Activated T-cell treated with anti-CD3 and anti-CD28 coated beads for 24 hours (primary cell): ENCODE results near the gene HORMAD2.
"Not testable (repeated sequence)": the region's sequence is repeated elsewhere in the genome, so short reads cannot be mapped to it uniquely, and the experiment has no call there.

ENCODE experiments used
- DNase-seq: peaks from one replicate; pipeline ENCODE4 v3.0.0-alpha.2; 2020; ENCODE audit warnings: low read depth

HORMAD2 gene

DNA sequence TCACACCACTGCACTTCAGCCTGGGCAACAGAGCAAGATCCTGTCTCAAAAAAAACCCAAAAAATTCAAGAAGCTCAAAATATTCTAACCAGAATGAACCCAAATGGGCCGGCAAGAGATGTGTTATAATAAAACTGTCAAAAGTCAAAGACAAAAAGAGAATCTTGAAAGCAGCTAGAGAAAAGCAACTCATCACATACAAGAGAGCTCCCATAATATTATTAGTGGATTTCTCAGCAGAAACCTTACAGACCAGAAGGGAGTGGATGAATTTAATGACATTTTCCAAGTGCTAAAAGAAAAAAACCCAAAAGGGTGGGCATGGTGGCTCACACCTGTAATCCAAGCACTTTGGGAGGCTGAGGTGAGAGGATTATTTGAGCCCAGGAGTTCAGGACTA, 22.9 kb upstream of the HORMAD2 start:
- no peak for DNase-seq

- DNase-seq, result not testable (repeated sequence)
Observed at GRCh38 chr22:30059346-30060020, 20.8 kb upstream of the HORMAD2 start.

- DNase-seq, result not testable (repeated sequence)
Observed at GRCh38 chr22:30061094-30061493, 19.2 kb upstream of the HORMAD2 start.

DNA sequence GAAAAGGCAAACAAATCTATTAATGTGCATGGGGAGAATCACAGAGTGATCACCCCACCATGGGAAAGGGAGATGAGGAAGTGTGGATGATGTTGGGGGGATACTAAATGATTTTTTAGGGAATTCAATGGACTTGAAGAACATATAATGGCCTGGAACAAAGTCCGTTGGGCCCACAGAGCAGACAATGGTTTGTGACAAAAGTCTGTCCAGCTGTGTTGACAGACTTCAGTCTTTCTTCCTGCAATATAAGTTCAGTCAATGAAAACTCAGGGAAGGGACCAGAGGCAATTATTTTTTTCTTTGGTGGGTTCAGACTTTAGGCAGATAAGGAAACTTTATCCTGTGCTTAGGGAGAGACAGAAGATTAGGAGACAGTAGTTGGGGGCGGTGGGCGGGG, 18.0 kb upstream of the HORMAD2 start:
- DNase-seq, result no peak

DNA sequence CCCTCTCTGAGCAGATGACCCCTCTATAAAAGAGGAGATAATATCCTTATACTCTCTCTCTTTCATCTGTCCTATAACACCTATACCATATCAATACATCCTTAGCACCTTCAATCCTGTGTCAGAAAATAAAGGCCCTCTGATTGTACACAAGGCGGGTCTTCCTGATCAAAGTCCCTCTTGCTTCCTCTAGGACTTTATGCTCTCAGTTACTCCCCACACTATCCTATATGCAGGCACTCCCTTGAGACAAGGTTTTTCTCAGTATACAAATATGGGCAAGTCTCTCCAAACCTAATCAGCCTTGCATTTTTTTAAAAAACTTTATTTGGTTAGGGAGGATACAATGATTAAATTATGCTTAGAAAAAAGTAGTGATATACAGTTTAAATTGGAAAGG, 17.3 kb upstream of the HORMAD2 start:
- no peak for DNase-seq

DNA sequence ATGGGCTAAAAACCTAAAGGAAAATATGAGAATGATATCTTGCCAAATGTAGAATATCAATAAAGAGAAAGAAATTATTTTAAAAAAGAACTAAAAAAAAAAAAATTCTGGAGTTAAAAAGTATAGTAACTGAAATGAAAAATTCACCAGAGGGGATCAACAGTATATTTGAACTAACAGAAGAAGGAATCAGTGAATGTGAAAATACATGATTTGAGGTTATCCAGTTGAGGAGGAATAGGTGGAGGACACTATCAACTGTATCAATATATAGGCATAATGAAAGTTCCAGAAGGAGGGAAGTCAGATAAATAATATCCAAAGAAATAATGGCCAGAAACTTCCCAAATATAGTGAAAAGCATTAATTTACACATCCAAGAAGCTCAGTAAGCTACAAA, 16.1 kb upstream of the HORMAD2 start:
- DNase-seq, result no peak

GRCh38 chr22:30073743-30074142, 6.5 kb upstream of the HORMAD2 start:
- no peak for DNase-seq

GRCh38 chr22:30074147-30074546, 6.1 kb upstream of the HORMAD2 start:
- no peak for DNase-seq

- no peak for DNase-seq
Observed at GRCh38 chr22:30074994-30075393, 5.3 kb upstream of the HORMAD2 start.

- no peak for DNase-seq
Observed at GRCh38 chr22:30077279-30077880, 2.9 kb upstream of the HORMAD2 start.

GRCh38 chr22:30078320-30079311, 1.6 kb upstream of the HORMAD2 start:
- DNase-seq, result no peak

DNA sequence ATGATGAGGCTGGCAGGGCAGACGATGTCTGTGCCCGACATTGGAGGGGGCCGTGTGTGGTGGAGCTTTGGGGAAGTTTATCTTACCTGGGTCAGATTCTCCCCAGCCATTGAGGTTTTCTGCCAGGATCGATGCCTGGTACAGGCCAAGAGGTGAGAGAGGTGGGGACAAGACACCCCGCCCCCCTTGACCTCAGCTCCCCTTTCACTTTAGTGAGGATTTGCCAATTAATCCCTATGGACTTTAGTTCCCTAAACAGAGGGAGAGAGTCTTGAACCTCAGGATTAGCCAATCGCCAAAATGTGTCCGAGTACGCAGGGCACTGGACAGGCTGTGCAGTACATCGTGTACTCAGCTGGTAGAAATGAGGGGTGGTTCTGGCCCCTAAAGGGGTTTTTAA, 541 bp downstream of the HORMAD2 start:
- DNase-seq, result no peak

DNA sequence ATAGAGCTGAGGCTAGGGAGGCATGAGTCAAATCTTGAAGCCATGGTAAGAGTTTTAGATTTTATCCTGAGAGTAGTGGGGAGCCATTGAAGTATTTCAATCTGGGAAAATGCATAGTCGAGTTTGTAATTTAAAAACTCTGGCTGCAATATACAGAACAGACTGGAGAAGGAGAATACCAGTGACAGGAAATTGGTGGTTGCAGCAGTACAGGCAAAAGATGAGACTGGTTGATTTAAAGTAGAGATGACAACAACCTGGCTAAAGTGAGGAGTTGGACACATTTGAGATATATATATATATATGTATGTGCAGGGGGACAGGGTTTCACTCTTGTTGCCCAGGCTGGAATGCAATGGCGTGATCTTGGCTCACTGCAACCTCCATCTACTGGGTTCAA, 6.2 kb downstream of the HORMAD2 start:
- no peak for DNase-seq

DNA sequence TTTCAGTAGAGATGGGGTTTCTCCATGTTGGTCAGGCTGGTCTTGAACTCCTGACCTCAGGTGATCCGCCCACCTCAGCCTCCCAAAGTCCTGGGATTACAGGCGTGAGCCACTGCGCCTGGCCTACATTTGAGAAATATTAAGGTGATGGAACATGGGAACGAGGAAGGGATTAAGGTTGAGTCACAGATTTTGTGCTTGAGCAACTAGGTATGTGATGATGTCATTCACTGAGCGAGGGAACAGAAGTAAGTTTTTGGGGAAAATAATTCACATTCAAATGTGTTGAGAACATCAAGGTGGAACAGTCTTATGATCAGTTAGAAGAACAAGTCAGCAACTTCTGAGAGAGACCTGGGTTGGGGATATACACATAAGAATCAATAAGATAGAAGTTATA, 6.8 kb downstream of the HORMAD2 start:
- not testable (repeated sequence) for DNase-seq

GRCh38 chr22:30087611-30088010, 7.3 kb downstream of the HORMAD2 start:
- no peak for DNase-seq

GRCh38 chr22:30088468-30088867, 8.2 kb downstream of the HORMAD2 start:
- DNase-seq, result no peak

DNA sequence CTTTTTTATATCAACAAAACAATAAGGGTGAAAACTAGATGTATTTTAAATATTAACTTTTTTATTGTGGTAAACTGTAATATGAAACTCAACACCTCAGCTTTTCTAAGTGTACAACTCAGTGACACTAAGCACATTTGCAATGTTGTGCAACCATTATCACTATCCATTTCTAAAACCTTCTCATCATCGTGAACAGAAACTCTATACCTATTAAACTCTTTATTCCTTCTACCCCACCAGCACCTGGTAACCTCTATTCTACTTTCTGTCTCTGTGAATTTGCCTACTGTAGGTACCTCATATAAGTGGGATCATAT, 9.4 kb downstream of the HORMAD2 start:
- DNase-seq, result no peak

- DNase-seq, result no peak
Observed at GRCh38 chr22:30092686-30093085, 12.4 kb downstream of the HORMAD2 start.

GRCh38 chr22:30094804-30095203, 14.5 kb downstream of the HORMAD2 start:
- no peak for DNase-seq

- DNase-seq, result no peak
Observed at GRCh38 chr22:30097861-30098260, 17.6 kb downstream of the HORMAD2 start.

DNA sequence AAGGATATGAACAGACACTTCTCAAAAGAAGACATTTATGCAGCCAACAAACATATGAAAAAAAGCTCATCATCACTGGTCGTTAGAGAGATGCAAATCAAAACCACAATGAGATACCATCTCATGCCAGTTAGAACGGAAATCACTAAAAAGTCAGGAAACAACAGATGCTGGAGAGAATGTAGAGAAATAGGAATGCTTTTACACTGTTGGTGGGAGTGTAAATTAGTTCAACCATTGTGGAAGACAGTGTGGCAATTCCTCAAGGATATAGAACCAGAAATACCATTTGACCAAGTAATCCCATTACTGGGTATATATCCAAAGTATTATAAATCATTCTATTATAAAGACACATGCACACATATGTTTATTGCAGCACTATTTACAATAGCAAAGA, 20.5 kb downstream of the HORMAD2 start:
- DNase-seq, result not testable (repeated sequence)

DNA sequence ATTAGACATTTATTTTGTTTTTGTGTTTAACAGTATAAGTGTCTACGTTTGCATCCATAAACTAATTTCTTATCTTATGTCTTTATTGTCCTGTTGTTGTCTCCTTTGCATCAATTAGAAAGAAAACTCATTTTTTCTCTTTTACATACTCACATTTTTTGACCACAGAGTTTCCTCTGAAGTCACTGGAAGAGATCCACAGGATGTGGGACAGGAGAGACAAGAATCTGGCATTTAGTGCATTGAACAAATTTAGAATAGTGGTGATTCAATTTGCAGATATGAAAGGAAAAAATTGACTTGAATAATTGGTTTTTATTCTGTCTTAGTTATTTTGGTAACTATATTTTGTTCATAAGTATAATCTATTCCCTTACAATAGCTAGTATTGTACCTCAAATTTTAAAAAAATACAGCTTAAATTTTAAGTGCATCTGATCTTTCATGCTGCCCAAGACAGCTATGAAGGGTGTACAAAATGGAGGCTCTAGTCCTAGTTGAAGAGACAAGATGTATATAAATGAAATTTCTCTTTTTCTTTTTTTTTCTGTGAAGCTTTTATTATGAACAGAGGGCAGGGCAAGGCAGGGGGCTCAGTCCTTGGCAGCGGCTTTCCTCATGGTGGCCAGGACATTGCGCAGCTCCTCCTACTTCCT, 24.4 kb downstream of the HORMAD2 start:
- DNase-seq, result no peak

GRCh38 chr22:30105483-30105882, 25.2 kb downstream of the HORMAD2 start:
- no peak for DNase-seq
